Suprapubic skin (tissue), 3 donors: ENCODE results near the gene PRKACB.

Experiments
- POLR2A ChIP-seq, 2 donors: fragments of 450-650 bp; IDR thresholded peaks; one replicate each; pipeline ENCODE4 v1.6.1; 2017; ENCODE audit warnings: antibody characterized with exemption in 2 of 2, mild to moderate bottlenecking in 2 of 2, moderate library complexity in 2 of 2
- TF ChIP-seq, protein P1 (sequence below), 2 donors: fragments of 200-600 bp in 1 of 2; fragments of 450-650 bp in 1 of 2; sonication (generic) in 1 of 2; IDR thresholded peaks; one replicate each; pipeline ENCODE4 v1.5.1; 2016 to 2019; ENCODE audit warnings: antibody characterized with exemption in 2 of 2, mild to moderate bottlenecking in 1 of 2, moderate library complexity in 1 of 2

DNA sequence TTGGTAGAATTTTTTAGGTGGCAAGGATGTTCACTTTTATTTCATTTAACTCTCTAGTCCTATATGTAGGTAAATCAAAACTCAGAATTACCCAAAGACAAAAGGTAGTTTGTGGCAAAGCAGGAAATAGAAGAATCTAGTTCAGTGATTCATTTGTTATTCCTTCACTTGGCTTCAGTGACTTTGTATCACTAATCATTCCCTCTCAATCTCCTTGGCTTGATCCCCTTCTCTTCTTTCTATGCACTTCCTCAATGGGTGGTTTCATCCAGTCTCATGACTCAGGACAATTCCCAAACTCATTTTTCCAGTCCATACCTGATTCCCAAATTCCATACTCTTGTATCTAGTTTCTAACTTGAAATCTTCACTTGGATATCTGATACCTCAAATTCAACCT is 64.9 kb downstream of the PRKACB start:
- TF ChIP-seq, protein P1, sequence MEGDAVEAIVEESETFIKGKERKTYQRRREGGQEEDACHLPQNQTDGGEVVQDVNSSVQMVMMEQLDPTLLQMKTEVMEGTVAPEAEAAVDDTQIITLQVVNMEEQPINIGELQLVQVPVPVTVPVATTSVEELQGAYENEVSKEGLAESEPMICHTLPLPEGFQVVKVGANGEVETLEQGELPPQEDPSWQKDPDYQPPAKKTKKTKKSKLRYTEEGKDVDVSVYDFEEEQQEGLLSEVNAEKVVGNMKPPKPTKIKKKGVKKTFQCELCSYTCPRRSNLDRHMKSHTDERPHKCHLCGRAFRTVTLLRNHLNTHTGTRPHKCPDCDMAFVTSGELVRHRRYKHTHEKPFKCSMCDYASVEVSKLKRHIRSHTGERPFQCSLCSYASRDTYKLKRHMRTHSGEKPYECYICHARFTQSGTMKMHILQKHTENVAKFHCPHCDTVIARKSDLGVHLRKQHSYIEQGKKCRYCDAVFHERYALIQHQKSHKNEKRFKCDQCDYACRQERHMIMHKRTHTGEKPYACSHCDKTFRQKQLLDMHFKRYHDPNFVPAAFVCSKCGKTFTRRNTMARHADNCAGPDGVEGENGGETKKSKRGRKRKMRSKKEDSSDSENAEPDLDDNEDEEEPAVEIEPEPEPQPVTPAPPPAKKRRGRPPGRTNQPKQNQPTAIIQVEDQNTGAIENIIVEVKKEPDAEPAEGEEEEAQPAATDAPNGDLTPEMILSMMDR (IDR thresholded peaks at IDR 0.05): no peak
- no peak for TF ChIP-seq POLR2A (IDR thresholded peaks at IDR 0.05)
